HepG2 (cell line): Measurements from ENCODE around the gene AFAP1. TPM values are rescaled to one million over a fixed set of nuclear protein-coding genes. Genes with fewer than 3 reads are reported as not detected.

ENCODE experiments used
- ATAC-seq: fragments of 200-7000 bp; cut with Tn5 transposase; 3 replicates; pipeline ENCODE4 v1.9.1; 2020; ENCODE audit warnings: mild to moderate bottlenecking, moderate library complexity
- BruUV-seq: library from RNA; stranded (reverse); fragments of 400-500 nt; replicated peaks from 2 replicates; lab custom pipeline; 2021; lab: Mats Ljungman, UMichigan
- CTCF ChIA-PET: fragments of 300-600 bp; formaldehyde crosslinking; extraction: SDS; loops from one replicate; lab custom pipeline; 2021; ENCODE audit warnings: low total read pairs, inconsistent platforms, low intra/inter-chr PET ratio; lab: Yijun Ruan, JAX
- POLR2A ChIA-PET: fragments of 350-600 bp; sonication (Branson Sonifier 250); formaldehyde crosslinking; loops from one replicate; lab custom pipeline; 2020; ENCODE audit warnings: antibody characterized with exemption, inconsistent platforms; lab: Yijun Ruan, JAX
- DNase-seq: peaks from one replicate; pipeline ENCODE4 v3.0.0-alpha.2; 2015; ENCODE audit warnings: low spot score
- FAIRE-seq: peaks from 3 replicates; lab custom pipeline; 2011; peaks lifted over from hg19 to GRCh38; lab: Jason Lieb, UNC
- H2AFZ ChIP-seq: one replicate; pipeline ENCODE4 v1.6.1; 2011; ENCODE audit warnings: low read length, inconsistent platforms
- H3K27ac ChIP-seq: fragments of 300-600 bp; 3 replicates; pipeline ENCODE4 v1.8.0; 2011; ENCODE audit warnings: mixed run types, mild to moderate bottlenecking, mixed read lengths, low read length, inconsistent platforms; ENCODE audit not compliant: insufficient read depth; ENCODE audit errors: extremely low read length
- H3K27me3 ChIP-seq, 2 experiments: fragments of 200-600 bp in 1 of 2; 2 replicates in 1 of 2; 3 replicates in 1 of 2; pipeline versions ENCODE4 v1.6.0 to v1.8.0; 2011; ENCODE audit warnings: low read length in 2 of 2, mild to moderate bottlenecking in 2 of 2, moderate library complexity in 2 of 2, inconsistent platforms in 1 of 2; ENCODE audit not compliant: insufficient read depth in 2 of 2, control insufficient read depth in 1 of 2
- H3K36me3 ChIP-seq, 2 experiments: fragments of 200-600 bp in 1 of 2; replicated peaks in 1 of 2; 2 replicates in 1 of 2; 3 replicates in 1 of 2; pipeline versions ENCODE4 v1.5.1 to v1.8.0; 2011; ENCODE audit warnings: low read length in 2 of 2, inconsistent platforms in 1 of 2; ENCODE audit not compliant: insufficient read depth in 2 of 2, control insufficient read depth in 1 of 2
- H3K4me1 ChIP-seq: 2 replicates; pipeline ENCODE4 v1.5.1; 2012; ENCODE audit warnings: low read length, inconsistent platforms; ENCODE audit not compliant: insufficient read depth
- H3K4me2 ChIP-seq: 2 replicates; pipeline ENCODE4 v1.6.0; 2011; ENCODE audit warnings: low read depth, low read length, inconsistent platforms
- H3K4me3 ChIP-seq, 3 experiments: fragments of 200-600 bp in 1 of 3; sonication (generic), shearing (Covaris generic) in 1 of 3; replicated peaks in 1 of 3; 2 replicates each; pipeline ENCODE4 v1.5.1; 2011 to 2016; ENCODE audit warnings: low read length in 3 of 3, inconsistent platforms in 2 of 3, low read depth in 2 of 3, mild to moderate bottlenecking in 2 of 3, control low read depth in 1 of 3, mixed read lengths in 1 of 3; ENCODE audit not compliant: insufficient read depth in 1 of 3
- H3K79me2 ChIP-seq: one replicate; pipeline ENCODE4 v1.6.1; 2011; ENCODE audit warnings: low read length, inconsistent platforms; ENCODE audit not compliant: insufficient read depth
- H3K9ac ChIP-seq: 2 replicates; pipeline ENCODE4 v1.6.0; 2011; ENCODE audit warnings: mild to moderate bottlenecking, low read depth, low read length, inconsistent platforms; ENCODE audit not compliant: insufficient read depth
- H3K9me3 ChIP-seq: 2 replicates; pipeline ENCODE4 v1.5.1; 2012; ENCODE audit warnings: mild to moderate bottlenecking, low read length
- H4K20me1 ChIP-seq: 2 replicates; pipeline ENCODE4 v1.6.0; 2011; ENCODE audit warnings: inconsistent platforms, mild to moderate bottlenecking, low read length, moderate library complexity; ENCODE audit not compliant: insufficient read depth
- PHF5A ChIP-seq: IDR thresholded peaks from one replicate; pipeline ENCODE4 v1.6.1; 2018; ENCODE audit warnings: low read depth, missing genetic modification reagents; ENCODE audit not compliant: unreplicated experiment
- THAP11 ChIP-seq: IDR thresholded peaks from 2 replicates; pipeline ENCODE4 v1.6.1; 2016; ENCODE audit warnings: missing biosample characterization, missing genetic modification reagents
- XRCC5 ChIP-seq: fragments of 200-400 bp; formaldehyde crosslinking; optimal IDR thresholded peaks from 2 replicates; pipeline ENCODE3; 2017; ENCODE audit warnings: mild to moderate bottlenecking, low read length
- ZBTB4 ChIP-seq: sonication (generic); formaldehyde crosslinking; IDR thresholded peaks from 2 replicates; pipeline ENCODE4 v1.4.0; 2020; ENCODE audit warnings: missing genetic modification reagents, mild to moderate bottlenecking, borderline replicate concordance
- ZFP91 ChIP-seq: sonication (generic); formaldehyde crosslinking; IDR thresholded peaks from 2 replicates; pipeline ENCODE4 v1.9.0; 2022; ENCODE audit warnings: missing genetic modification reagents, mild to moderate bottlenecking, borderline replicate concordance
- ZNF205 ChIP-seq: IDR thresholded peaks from 2 replicates; pipeline ENCODE4 v1.6.1; 2018; ENCODE audit warnings: missing biosample characterization, missing genetic modification reagents
- ZNF24 ChIP-seq: fragments of 450-650 bp; IDR thresholded peaks from 2 replicates; pipeline ENCODE4 v1.6.1; 2017; ENCODE audit warnings: antibody characterized with exemption, mild to moderate bottlenecking
- ZNF615 ChIP-seq: sonication (generic); formaldehyde crosslinking; IDR thresholded peaks from 2 replicates; pipeline ENCODE4 v1.5.0; 2020; ENCODE audit warnings: mild to moderate bottlenecking, missing genetic modification reagents, borderline replicate concordance
- WGBS: methylation state at CpG from one replicate; pipeline ENCODE4 v1.1.6; 2017; ENCODE audit warnings: low lambda C conversion rate; 5-methylcytosine and 5-hydroxymethylcytosine counted together
- in situ Hi-C: cut with HindIII; loops from 2 replicates; pipeline ENCODE4 v1.10.0; 2017; ENCODE audit warnings: low pct_unique_long_range_greater_than_20kb; ENCODE audit not compliant: extremely low pct_ligation_motif_present
- intact Hi-C: fragments of 100-400 bp; cut with micrococcal nuclease; formaldehyde crosslinking; loops from one replicate; pipeline ENCODE4 v1.10.0; 2022; ENCODE audit not compliant: unreplicated experiment
- polyA plus RNA-seq, 8 experiments: library from polyadenylated mRNA; depleted of rRNA in 3 of 8; stranded (reverse) in 7 of 8; unstranded in 1 of 8; fragments of >200 nt; fragmentation: Illumina TruSeq in 4 of 8; extraction: Trizol in 4 of 8; gene quantifications; 2 replicates each; pipeline versions ENCODE4 v1.2.1 to v1.2.3, GENCODE V29; 2011 to 2016; ENCODE audit warnings: low read depth in 4 of 8, missing spikeins in 1 of 8, mixed read lengths in 1 of 8; ENCODE audit not compliant: insufficient read depth in 1 of 8
- total RNA-seq, 5 experiments: library from RNA; depleted of rRNA; stranded (reverse); fragments of >200 nt; fragmentation: Illumina TruSeq; extraction: Trizol; gene quantifications; 2 replicates each; pipeline ENCODE4 v1.2.3, GENCODE V29; 2016; ENCODE audit warnings: low read depth in 1 of 5

Gene AFAP1
- total and polyA plus RNA-seq, 2 of the 13 experiments (the other 11 are each of a cell fraction or from before 2014, with no cell fraction given), result 2.5 TPM

GRCh38 chr4:7933651-7934510 is 5.8 kb downstream of the AFAP1 start:
- Histone ChIP-seq H3K9ac (no peak overlapping the region), H3K79me2 (peaks cover 3% of the 10 kb centered on the region), H2AFZ (no peak overlapping the region), H3K4me2 (no peak overlapping the region), H3K27me3 (no peaks in the 10 kb centered on the region), H3K4me1 (peaks cover 32% of the 10 kb centered on the region), H3K27ac (no peak overlapping the region), H3K4me3 (no peak overlapping the region), H3K9me3 (no peaks in the 10 kb centered on the region), H3K36me3 (no peaks in the 10 kb centered on the region; a peak in 1 of 5 replicates), H4K20me1 (no peaks in the 10 kb centered on the region)
- TF ChIP-seq THAP11 (CRISPR knock-in tag), result no peak
- in situ Hi-C loops (no loop called here), intact Hi-C loops (no loop called here)
- no TSS peak for BruUV-seq
- no peak for DNase-seq
- no peak for ATAC-seq
- ChIA-PET CTCF (no interaction called here), POLR2A (no interaction called here)
- WGBS, result 84% methylated on average over 14 of the region's 14 CpGs
- no peak for FAIRE-seq

GRCh38 chr4:7932287-7932686 is 7.4 kb downstream of the AFAP1 start:
- Histone ChIP-seq H3K27ac (no peak overlapping the region), H3K4me3 (no peak overlapping the region), H2AFZ (no peak overlapping the region), H4K20me1 (no peaks in the 10 kb centered on the region), H3K9ac (no peak overlapping the region), H3K27me3 (no peaks in the 10 kb centered on the region), H3K9me3 (no peaks in the 10 kb centered on the region), H3K4me1 (peaks cover 21% of the 10 kb centered on the region), H3K36me3 (no peaks in the 10 kb centered on the region; a peak in 1 of 5 replicates), H3K79me2 (peaks cover 7% of the 10 kb centered on the region), H3K4me2 (no peak overlapping the region)
- no peak for TF ChIP-seq XRCC5
- TF ChIP-seq ZFP91 (CRISPR knock-in tag), result no peak
- no peak for TF ChIP-seq PHF5A (CRISPR knock-in tag)
- no peak for TF ChIP-seq ZNF205 (CRISPR knock-in tag)
- TF ChIP-seq ZBTB4 (CRISPR knock-in tag), result no peak
- TF ChIP-seq ZNF24, result no peak
- TF ChIP-seq ZNF615, result no peak
- intact Hi-C loops, result no loop called here
- POLR2A ChIA-PET, result no interaction called here
- in situ Hi-C loops, result no loop called here
- no TSS peak for BruUV-seq
- ATAC-seq, result no peak
- 100% methylated on average over 1 of the region's 1 CpG for WGBS
- no peak for DNase-seq
- CTCF ChIA-PET, result no interaction called here
- no peak for FAIRE-seq
